ENCODE data around the gene MAP3K8. TPM values are rescaled to one million over a fixed set of nuclear protein-coding genes. Genes with fewer than 3 reads are reported as not detected.

MAP3K8 gene
- total and polyA plus RNA-seq, 9 of the 15 experiments (the other 6 are each of a cell fraction or from before 2014, with no cell fraction given) = 6.9 to 23.6 (median 13.6) TPM

DNA sequence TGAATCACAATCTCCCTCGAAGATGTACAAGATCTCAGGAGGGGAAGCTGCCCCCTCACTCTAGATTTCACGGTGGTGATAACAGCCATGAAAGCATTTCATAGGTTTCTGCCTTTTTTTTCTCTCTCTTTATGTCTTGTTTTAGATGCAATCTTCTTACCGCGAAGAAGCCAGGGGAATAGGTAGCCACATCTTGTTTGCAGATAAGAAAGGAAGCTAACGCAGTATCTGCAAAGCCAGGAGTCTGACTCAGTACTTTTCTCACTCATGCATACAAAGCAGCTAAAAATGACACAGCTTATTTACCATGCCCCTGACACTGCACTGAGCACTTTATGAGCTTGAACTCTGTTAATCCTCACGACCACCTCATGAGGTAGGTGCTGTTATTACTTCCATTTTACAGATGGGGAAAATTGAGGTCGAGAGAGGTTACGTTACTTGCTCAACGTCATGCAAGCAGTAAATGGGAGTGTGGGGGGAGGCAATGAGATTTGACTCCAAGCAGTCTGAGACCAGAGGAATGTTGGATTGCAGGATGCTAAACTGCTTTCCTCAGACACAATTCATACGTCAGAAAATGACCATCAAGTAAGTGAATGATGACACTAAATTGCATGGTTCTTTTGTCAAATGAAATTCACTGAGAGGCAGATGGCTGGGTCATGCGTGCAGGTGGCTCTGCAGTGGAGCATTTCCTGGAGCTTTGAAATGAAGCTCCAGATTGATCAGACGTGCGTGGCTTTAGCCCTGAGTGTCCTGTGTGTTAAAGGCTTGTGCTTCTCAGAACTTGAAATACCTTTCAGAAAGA is 3.3 kb downstream of the MAP3K8 start:
- H3K9me1 ChIP-seq (ENCODE audit: control insufficient read depth, insufficient read depth, low read length) = no peaks in the 10 kb centered on the region
- H3K27ac ChIP-seq (ENCODE audit: extremely low read depth, low read depth, low read length) = peak overlapping the region; percentile 95
- H3K4me3 ChIP-seq = peak overlapping the region; percentile 75
- H3K36me3 ChIP-seq (ENCODE audit: control insufficient read depth, insufficient read depth, low read length) = peaks cover 49% of the 10 kb centered on the region
- H2AFZ ChIP-seq (ENCODE audit: low read depth, low read length) = no peak overlapping the region
- CTCF ChIA-PET (ENCODE audit: low intra/inter-chr PET ratio) = no interaction called here
- WGBS (ENCODE audit: insufficient coverage, low coverage, missing lambda C conversion rate) = 3% methylated on average over 13 of the region's 13 CpGs
- peaks cover 77% of the 10 kb centered on the region for H3K79me2 ChIP-seq (ENCODE audit: control insufficient read depth, insufficient read depth, low read length)
- no peaks in the 10 kb centered on the region for H3K9me3 ChIP-seq (replicated peaks; ENCODE audit: control insufficient read depth, insufficient read depth, low read depth, low read length)
- H3K9ac ChIP-seq (ENCODE audit: insufficient read depth in 1 of 2, low read depth in 2 of 2, low read length in 2 of 2) = peak overlapping the region; percentile 54 to 88; a peak in 3 of 4 replicates
- H3K27me3 ChIP-seq (ENCODE audit: control insufficient read depth in 2 of 2, insufficient read depth in 2 of 2, low read length in 2 of 2) = no peaks in the 10 kb centered on the region
- peak overlapping the region; percentile 92 for H3K4me2 ChIP-seq (ENCODE audit: insufficient read depth, low read length)
- POLR2A ChIA-PET = interaction anchor here (0.6 to 6.0 kb wide), 17 partner anchors 8 to 154 kb away, joined by 3 to 38 read pairs (median 5); no protein-coding TSS in a partner anchor
- H4K20me1 ChIP-seq (replicated peaks; ENCODE audit: control insufficient read depth, insufficient read depth, low read length) = no peaks in the 10 kb centered on the region; the same call in 1 of the 2 replicates
- H3K4me1 ChIP-seq (replicated peaks in 1 of 2; ENCODE audit: control insufficient read depth in 2 of 2, insufficient read depth in 2 of 2, low read length in 2 of 2) = peaks cover 24 to 33% of the 10 kb centered on the region in 2 experiments
- intact Hi-C loops (cut with micrococcal nuclease) = loop anchor here (1.0 to 5.0 kb wide), 3 partner anchors 65 to 115 kb away; no protein-coding TSS in a partner anchor
- in situ Hi-C loops (cut with MboI) = no loop called here
- BruUV-seq (replicated peaks) = no TSS peak
- peak; percentile 63 for ATAC-seq
- peak; percentile 97 for FAIRE-seq
- peak; percentile 52 to 91 (median 66) for DNase-seq (ENCODE audit: extremely low read depth in 1 of 4, low spot score in 3 of 4)
- TF ChIP-seq MLLT1 (IDR thresholded peaks at IDR 0.05) (peak in 1 of 2 experiments; percentile 13; a peak in 2 of 4 replicates), PURB (CRISPR knock-in tag; IDR thresholded peaks at IDR 0.05; ENCODE audit: low read depth) (no peak), HCFC1 (IDR thresholded peaks at IDR 0.05; ENCODE audit: low read depth, low read length) (no peak), CEBPZ (IDR thresholded peaks at IDR 0.05; ENCODE audit: borderline replicate concordance, low read depth, low read length) (no peak), NR3C1 (CRISPR knock-in tag; IDR thresholded peaks at IDR 0.05) (no peak), SRSF7 (optimal IDR thresholded peaks at IDR 0.05; ENCODE audit: low read depth, low read length) (no peak), CTBP1 (IDR thresholded peaks at IDR 0.05; ENCODE audit: borderline replicate concordance) (peak; percentile 99), ZFP1 (CRISPR knock-in tag; IDR thresholded peaks at IDR 0.05) (no peak), KLF16 (IDR thresholded peaks at IDR 0.05) (peak; percentile 91), MNT (conservative IDR thresholded peaks at IDR 0.05) (peak; percentile 62 to 86), CREB3 (tag; conservative IDR thresholded peaks at IDR 0.05; ENCODE audit: low read depth) (0 out of 2 replicates have a peak, but pooled peaks have one; percentile 69), SIRT6 (IDR thresholded peaks at IDR 0.05; ENCODE audit: low read depth, low read length) (no peak), NR2F6 (CRISPR knock-in tag; IDR thresholded peaks at IDR 0.05) (no peak), MTA1 (IDR thresholded peaks at IDR 0.05; ENCODE audit: borderline replicate concordance) (peak; percentile 96)
